GM21381 (cell line): ENCODE data around the gene AK2.
A peak's percentile ranks its signal among the peaks of the same experiment; 100 is the strongest.
"Not testable (repeated sequence)": the region's sequence is repeated elsewhere in the genome, so short reads cannot be mapped to it uniquely, and the experiment has no call there.

Experiments
- ATAC-seq: cut with Tn5 transposase; IDR thresholded peaks from one replicate; pipeline ENCODE4 v1.9.1; 2021; ENCODE audit warnings: mild to moderate bottlenecking, moderate library complexity; ENCODE audit not compliant: unreplicated experiment

AK2 gene

GRCh38 chr1:32978854-32979253 is 57.8 kb downstream of the AK2 start:
- ATAC-seq = no peak

DNA sequence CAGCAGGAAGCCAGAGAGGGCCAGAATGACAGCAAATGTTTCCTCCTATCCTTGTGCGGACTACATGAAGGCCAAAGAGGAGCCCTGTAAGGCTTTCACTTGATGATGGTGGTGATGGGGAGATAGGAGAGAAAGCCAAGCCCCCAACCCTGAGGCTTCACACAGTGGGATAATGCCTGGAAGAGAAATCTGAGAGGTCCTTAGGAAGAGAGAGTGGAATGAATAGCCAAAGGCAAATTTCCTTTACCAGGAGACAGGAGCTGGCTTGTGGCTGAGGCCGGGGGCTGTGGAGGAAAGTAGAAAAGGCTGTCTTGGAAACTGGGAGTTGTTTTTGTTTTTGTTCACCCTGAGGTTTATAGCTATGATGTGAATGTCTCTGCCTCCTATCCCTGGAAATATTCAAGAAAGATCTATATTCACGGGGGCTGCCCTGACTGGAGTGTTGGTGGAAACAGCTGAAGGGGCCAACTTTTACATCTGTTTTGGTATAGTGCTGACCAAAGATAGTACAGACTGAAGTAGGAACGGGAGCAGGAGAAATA is 59.1 kb downstream of the AK2 start:
- no peak for ATAC-seq

GRCh38 chr1:32975055-32975454 is 61.6 kb downstream of the AK2 start:
- not testable (repeated sequence) for ATAC-seq

GRCh38 chr1:32973458-32973857 is 63.2 kb downstream of the AK2 start:
- ATAC-seq = not testable (repeated sequence)

GRCh38 chr1:32972814-32973428 is 63.8 kb downstream of the AK2 start:
- no peak for ATAC-seq

DNA sequence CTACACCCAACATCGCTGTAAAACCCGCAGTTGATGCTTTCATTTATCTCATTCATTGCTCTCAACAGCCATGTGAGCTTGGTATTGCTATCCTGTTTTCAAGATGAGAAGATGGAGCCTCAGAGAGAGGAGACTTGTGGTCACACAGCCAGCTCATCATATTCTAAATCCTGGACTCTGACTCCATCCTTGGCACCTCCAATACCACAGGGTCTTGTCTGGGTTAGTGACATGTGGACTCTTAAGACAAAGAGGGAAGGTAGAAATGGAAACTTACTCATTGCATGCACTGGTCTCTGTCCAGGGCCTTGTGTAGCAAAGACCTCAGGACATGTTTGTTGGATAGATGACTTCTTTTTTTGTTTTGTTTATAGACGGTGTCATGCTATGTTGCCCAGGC is 65.1 kb downstream of the AK2 start:
- no peak for ATAC-seq

- ATAC-seq = no peak
Observed at GRCh38 chr1:32971156-32971555, 65.5 kb downstream of the AK2 start.

DNA sequence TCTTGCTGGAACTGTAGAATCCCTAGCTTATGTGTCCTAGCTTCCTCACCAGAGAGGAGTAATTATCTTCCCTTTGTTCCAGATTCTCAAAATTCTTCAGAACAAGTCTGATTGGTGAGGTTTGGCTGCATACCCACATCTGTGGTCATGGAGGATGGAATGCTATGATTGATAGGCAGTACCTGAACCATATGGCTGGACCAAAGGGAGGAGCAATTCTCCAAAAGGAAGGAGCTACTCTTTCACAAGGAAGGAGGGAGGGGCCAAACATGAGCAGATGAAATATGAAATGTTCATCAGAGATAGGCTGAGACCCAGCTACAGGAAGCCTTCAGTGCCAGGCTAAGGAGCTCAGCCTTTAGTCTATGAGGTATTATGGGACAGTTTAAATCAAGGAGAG is 67.1 kb downstream of the AK2 start:
- no peak for ATAC-seq

DNA sequence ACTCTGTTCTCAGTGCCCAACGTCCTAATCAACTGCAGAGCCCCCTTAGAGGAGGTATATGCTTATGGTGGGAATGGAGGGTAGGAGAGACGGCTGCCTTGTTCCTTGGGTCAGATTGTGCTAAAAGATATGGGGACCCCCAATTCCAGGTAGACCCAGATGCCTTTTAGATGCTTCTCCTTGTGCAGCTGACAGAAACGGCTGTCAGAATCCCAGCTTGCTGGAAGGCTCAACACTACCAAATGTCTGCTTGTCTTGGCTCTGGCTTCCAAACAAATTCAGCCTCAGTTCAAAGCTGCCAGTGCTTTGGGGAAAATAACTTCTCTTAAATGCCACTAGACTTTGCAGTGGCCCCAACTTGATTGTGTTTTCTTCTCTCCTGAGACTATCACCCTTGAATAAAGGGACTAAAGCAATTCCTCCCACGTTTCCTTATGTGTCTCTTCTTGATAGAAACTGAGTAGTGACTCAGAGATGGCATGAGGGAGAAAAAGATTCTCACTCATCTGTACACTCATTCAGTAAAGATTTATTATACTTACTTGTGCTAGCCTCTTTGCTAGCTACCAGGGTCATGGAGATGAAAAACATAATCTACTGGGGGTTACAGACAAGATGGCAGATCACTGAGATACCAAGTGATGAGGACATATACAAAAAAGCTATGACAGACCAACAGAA is 68.7 kb downstream of the AK2 start:
- no peak for ATAC-seq

DNA sequence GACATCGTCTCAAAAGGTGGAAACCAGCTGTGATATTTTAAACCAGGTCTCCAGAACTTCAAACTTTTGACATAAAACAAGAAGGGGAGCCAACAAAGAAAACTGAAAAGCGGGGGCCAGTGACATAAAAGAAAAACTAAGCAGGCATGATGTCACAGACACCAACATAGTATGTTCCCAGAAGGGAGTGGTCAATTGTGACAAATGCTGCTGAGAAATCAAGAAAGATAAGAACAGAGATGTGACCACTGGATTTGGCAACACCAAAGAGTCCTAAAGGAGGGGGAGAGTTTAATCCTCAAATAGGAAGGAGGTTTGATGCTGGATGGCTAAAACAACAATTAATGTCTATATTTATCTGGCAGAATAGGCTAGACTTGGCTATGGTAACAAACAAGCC is 69.8 kb downstream of the AK2 start:
- ATAC-seq = no peak

- no peak for ATAC-seq
Observed at GRCh38 chr1:32965251-32965747, 71.4 kb downstream of the AK2 start.

- ATAC-seq = peak; percentile 79
Observed at GRCh38 chr1:32964461-32965250, 72.0 kb downstream of the AK2 start, which contains the start of gene RNF19B. Gene RNF19B (minus strand): TSS chr1:32964809. CDS start chr1:32964685, 124 bp downstream.

DNA sequence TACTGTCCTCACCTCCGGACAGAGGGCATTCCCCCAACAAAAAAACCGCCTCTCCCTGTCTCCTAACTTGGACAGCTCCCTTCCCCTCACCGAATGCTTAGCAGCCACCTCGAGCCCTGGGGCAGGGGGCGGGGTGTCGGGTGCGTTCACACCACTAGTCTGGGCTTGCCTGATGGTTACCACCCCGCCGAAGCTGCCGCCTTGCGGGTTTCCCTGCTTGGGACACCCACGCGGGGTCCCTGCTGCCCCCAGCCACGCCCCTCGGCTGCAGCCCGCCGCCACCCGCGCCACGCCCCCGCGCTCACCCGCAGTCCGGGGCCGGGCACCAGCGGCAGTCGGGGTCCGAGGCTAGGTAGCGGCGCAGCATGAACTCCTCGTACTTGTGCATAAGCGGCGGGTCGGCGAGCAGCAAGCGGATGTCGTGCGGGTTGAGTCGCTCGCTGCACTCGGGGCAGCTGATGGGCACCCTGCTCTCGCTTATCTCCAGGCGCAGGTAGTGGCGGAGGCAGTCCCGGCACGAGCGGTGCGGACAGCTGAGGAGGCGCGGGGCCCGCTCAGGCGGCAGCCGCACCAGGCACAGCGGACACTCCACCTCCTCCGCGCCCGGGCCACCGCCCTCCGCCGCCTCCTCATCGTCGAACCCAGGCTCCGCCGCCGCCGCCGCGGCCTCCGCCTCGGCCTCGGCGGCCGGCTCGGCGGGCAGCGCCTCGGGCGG is 72.8 kb downstream of the AK2 start:
- ATAC-seq = peak; percentile 20

DNA sequence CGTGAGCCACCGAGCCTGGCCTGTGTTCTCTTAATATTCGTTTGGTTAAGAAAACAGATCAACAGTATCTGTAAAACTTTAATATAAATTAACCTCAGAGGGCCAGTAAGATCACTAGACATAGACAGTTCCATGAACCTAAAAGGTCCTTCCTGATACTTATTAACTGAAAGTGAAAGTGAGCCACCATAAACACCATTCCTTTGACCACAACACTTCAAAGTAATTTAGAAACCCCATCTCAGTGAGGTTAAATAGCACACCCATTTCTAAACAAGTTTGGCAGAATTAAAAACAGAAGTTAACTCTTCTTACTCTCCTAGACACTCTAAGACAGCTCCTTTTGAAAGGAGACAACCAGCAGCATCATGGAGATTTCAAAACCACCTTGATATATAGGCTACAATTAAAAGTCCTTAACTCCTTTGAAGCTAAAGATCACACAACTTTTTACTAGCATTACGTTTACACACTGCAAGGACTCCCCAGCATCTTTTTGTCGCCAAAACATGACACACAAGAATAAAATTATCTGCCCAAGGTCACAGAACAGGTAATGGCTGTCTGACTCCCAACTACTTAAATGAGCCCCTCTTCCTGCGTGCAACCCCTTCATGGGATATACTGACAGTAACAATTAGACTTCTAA is 74.3 kb downstream of the AK2 start:
- ATAC-seq = peak; percentile 29

DNA sequence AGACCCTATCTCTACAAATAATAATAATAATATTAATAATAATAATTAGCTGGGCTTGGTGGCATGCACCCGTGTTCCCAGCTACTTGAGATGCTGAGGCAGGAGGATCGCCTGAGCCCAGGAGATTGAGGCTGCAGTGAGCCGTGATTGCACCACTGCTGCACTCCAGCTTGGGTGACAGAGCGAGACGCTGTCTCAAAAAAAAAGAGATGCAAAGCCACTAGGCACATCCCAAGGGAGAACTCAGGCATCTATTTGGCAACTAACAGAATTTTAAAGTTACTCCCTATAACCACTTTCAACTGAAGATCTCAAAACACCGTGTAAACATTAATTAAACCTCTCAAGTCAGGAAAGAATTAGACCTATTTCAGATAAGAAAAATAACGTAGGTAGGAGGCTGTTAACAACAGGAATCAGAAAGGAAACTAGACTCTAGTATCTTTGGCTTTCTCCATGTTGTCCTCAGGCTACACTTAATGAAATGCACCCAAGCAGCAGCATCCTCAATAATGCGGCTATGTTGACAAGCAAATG is 75.8 kb downstream of the AK2 start:
- no peak for ATAC-seq

- no peak for ATAC-seq
Observed at GRCh38 chr1:32960342-32960741, 76.3 kb downstream of the AK2 start.

DNA sequence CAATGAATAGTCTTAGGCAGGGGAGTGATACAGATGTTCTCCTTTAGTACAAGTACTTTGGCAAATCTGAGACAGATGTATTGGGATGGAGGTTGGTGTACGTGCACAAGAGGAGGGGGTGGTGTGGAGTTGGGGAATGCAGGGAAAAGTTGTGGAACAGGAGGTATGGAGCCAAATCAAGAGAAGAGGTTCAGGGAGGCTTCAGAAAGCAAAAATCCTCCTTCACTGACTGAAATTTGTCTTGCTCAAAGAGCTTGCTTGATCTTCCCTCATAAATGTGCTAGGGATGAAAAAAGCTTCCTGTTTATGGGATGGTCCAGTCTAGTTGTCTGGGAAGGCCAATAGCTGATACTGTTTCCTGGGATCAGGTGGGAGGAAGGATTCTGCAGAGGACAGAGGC is 77.9 kb downstream of the AK2 start:
- no peak for ATAC-seq
